Middle frontal gyrus (tissue), 1 donor: Measurements from ENCODE around the gene SC5D.
A peak's percentile ranks its signal among the peaks of the same experiment; 100 is the strongest.

ENCODE experiments used
- DNase-seq: peaks from one replicate; pipeline ENCODE4 v3.0.0-alpha.2; 2015; ENCODE audit warnings: low spot score; ENCODE audit errors: extremely low spot score

The SC5D gene, protein sequence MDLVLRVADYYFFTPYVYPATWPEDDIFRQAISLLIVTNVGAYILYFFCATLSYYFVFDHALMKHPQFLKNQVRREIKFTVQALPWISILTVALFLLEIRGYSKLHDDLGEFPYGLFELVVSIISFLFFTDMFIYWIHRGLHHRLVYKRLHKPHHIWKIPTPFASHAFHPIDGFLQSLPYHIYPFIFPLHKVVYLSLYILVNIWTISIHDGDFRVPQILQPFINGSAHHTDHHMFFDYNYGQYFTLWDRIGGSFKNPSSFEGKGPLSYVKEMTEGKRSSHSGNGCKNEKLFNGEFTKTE

GRCh38 chr11:121292495-121293287, at the start of gene SC5D:
TSS of gene SC5D (plus strand) at chr11:121292771. CDS start at chr11:121303376, 10,605 bp downstream.
- peak; percentile 97 for DNase-seq

DNA sequence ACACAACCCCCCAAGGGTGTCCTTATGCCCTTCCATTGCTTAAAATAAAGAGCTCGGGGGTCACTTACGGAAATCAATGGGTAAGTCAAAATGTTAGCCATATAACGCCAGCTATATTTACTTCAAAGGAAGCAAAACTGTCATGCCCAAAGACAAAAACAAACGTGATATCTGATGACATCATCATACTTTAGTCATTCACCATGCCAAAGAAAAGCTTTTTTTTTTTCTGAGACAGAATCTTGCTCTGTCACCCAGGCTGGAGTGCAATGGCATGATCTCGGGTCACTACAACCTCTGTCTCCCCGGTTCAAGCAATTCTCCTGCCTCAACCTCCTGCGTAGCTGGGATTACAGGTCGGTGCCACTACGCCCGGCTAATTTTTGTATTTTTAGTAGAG, 47.7 kb upstream of the SC5D start:
- no peak for DNase-seq

GRCh38 chr11:121246021-121246768, 46.4 kb upstream of the SC5D start:
- no peak for DNase-seq

DNA sequence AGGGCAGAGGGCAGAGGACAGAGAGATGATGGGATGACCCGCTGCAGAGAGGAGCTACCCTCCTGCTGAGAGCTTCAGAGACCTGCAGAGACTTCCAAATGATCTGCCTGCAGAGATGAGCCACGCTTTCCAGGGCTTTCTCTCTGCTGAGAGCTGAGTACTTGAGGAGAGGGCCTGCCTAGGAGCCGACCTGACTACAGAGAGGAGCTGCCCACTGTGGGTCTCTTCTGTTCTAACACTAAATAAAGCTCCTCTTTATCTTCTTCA, 45.9 kb upstream of the SC5D start:
- DNase-seq, result no peak

DNA sequence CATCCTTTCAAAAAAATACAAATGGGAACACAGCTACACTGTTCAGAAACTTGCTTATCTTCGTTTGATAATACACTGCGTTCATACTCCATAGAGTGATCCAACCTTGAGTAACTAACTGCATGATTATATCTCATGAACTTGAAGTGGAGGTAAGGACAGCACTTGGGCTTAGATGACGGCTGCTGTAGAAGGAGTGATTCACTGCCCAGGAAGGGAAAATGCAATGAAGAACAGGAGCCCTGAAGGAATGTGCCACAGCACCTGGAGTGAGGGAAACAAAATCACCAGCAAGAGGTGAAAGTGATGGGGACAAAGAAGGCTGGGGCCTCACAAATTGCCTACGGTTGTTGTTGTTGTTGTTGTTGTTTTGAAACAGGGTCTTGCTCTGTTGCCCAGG, 44.1 kb upstream of the SC5D start:
- no peak for DNase-seq

DNA sequence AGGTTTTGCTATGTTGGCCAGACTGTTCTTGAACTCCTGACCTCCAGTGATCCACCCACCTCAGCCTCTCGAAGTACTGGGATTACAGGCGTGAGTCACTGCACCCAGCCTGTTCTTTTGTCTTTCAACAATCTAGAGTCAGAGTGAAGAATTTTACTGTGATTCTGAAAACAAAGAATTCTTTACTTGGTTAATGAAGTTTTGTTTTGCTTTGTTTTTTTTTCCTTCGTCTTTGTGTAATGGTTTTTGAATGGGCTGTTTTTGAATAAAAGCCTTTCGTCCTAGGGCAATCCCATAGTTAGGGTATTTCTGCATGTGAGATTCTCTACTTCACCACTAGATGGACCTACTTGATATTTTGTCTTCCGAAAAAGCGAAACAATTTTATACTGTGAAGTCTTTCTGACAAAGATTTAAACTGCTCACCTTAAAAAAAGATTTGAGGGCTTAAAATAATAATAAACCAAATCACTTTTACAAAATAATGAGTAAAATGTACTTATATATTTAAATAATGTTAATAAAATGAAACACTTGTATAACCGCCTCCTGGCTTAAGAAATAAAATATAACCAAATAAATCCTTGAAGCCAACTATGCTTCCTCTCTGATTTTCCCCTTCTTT, 43.4 kb upstream of the SC5D start:
- DNase-seq, result peak; percentile 31

DNA sequence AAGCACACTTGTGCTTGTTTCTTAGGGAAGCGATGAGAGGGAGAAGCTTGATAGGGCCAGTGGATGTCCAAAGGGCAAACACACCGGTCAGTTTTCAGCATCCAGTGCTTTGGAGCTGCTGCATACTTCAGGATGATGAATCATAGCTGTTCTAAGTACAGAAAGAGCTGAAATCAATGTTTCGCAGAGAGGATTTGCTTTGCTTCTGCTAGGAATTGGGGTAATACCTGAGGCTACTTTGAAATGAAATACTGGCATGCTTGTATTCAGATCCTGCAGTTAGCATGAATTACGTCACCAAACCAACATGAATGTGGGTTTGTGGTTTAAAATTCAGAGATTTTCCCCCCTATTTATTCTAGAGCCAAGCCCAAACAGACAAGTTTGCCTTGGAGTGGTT, 41.7 kb upstream of the SC5D start:
- no peak for DNase-seq

- no peak for DNase-seq
Measured at GRCh38 chr11:121253951-121254350, 38.6 kb upstream of the SC5D start.

GRCh38 chr11:121254756-121255155, 37.8 kb upstream of the SC5D start:
- DNase-seq, result no peak

DNA sequence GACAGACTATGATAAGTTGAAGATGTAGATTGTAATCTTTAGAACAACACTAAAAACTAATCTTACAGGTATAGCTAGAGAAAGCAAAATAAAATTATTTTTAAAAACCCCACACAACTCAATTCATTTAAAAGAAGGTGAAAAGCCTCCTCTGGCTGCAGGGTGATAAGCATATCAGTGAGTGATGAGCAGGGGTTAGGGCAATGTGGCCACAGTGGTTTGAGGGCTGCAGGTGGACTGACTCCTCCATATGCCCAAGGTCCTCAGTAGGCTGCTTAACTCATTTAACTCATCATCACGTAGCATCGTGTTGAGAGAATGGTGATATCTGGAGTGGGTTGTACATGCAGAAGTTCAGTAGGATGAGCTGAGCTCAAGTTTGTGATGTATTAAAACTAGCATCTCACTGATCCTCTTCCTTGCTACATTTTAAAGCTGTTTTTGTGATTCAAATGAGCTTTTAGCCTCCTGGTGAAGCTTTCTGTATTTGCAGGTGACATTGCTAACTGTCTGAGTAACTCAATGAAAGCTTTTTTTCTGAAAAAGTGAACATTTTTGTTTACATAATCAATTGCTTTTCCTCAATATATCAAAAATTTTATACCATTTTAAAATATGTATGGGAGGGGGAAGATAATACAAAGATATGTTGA, 37.0 kb upstream of the SC5D start:
- no peak for DNase-seq

DNA sequence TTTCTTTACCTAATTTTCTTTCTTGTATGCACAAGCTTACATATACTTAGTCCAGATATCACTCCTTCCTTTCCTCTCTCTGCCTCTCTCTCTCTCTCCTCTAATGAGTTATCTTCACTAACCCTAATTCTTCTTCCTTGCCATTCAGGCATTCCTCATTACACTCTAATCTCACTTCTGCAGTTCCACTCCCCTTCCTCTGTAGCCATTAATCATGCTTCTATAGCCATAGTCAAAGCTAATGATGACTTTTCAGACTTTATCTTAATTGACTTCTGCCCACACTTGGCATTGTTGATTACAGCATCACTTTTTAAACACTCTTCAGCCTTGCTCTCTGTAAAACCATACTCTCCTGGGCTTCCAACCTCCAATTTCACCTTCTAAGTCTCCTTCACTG, 35.3 kb upstream of the SC5D start:
- DNase-seq, result no peak

- no peak for DNase-seq
Measured at GRCh38 chr11:121257976-121258375, 34.6 kb upstream of the SC5D start.

DNA sequence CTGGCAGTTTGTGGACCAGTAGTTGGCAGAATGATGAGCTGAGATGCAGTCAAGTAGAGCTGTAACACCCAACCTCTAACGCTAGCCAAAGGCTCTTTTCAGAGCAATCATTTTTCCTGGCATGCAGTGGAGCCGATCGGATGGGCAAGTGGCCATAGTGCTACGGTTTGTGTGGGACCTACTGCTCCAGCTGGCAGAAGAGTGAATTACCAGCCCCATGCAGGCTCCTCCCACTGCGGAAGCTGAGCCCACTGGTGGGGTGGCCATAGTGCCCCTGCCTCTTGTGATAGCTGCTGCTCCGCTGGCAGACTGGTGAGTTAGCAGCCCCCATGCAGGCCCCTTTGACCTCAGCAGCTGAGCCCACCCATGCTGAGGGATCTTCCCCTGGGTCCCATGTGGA, 27.0 kb upstream of the SC5D start:
- DNase-seq, result no peak

DNA sequence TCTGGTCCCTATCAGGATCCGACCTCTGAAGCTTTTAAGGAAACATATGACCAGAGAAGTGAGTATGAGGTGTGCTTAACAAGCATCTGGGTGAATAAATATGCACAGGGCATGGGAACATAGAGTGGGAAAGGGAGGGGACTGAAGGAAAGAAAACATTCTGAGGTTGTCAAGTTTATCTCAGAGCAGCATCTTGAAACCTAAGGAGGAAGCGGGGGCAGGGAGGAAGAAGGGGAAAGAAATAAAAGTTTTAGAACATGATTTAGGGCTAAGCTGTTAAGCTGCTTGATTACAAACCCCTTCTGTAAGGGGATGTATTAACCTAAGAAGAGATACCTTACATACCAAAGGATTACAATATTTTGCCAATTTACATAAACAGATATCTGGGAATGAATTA, 24.0 kb upstream of the SC5D start:
- DNase-seq, result no peak

DNA sequence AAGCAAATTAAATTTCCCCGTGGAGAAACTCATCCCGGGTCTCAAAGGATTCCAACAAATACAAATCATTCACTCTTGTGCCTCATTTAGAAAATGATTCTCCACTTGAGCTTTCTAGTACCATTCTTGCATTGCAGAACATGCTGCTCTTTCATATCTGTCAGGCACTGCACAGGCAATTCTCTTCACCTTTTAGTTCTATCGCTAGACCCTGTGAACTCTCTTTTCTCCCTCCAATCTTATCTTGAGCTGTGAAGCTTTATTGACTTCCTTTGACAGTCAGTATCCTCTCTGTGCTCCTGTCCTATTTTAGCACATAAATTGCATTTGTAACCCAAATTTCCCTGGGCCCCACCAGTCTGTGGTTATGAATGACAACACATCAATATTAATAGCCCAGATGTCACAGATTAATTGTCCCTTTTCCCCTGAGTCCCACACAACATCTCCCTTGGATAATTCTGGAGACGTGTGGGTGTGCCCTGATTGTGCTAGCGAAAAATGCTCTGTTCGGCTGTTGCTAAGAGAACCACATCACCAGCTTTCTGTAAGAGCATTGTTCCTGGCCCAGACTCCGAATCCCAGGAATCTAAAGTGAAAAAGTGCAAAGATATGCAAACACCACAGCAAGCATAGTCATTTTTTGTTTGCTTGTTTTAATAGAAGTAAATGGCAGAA, 22.4 kb upstream of the SC5D start:
- peak; percentile 32 for DNase-seq

DNA sequence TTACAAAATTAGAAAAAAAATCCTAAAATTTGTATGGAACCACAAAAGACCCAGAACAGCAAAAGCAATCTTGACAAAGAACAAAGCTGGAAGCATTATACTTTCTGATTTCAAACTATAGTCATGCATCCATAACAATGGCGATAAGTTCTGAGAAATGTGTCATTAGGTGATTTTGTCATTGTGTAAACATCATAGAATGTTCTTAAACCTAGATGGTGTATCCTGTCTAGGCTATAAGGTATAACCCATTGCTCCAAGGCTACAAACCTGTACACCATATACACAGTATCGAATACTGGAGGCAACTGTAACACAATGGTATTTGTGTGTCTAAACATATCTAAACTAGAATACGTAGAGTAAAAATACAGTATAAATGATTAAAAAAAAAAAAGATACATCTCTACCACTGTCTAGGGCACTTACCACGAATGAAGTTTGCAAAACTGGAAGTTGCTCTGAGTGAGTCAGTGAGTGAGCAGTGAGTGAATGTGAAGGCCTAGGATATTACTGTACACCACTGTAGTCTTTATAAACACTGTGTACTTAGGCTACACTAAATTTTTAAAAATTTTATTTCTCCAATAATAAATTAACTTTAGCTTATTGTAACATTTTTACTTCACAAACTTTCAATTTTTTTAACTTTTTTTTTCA, 18.1 kb upstream of the SC5D start:
- DNase-seq, result no peak

GRCh38 chr11:121281698-121282097, 10.9 kb upstream of the SC5D start:
- DNase-seq, result no peak

GRCh38 chr11:121282386-121282785, 10.2 kb upstream of the SC5D start:
- no peak for DNase-seq

- no peak for DNase-seq
Measured at GRCh38 chr11:121282886-121283502, 9.6 kb upstream of the SC5D start.

- DNase-seq, result no peak
Measured at GRCh38 chr11:121291319-121291718, 1.3 kb upstream of the SC5D start.
